Measurements from ENCODE around the gene NRG3. TPM values are rescaled to one million over a fixed set of nuclear protein-coding genes. Genes with fewer than 3 reads are reported as not detected.

Gene NRG3
- total RNA-seq, 2 experiments from 2014 or later, result not detected

DNA sequence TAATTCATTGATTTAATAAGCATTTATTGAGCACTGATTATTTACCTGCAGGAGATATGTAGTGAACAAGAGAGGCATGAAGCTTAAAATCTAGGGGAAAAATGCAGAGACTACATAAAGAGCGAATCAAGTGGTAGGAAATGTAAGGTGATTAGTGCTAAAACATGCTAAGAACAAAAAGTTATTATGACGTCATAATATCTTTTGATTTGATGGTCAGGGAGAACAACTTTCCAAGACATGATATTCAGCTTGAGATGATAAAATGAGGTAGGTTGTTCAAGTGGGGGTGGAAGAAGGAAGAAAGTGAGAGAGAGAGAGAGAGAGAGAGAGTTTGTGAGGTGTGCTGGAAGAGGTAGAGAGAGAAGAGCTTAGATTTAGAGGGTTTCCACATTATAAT is 317.7 kb downstream of the NRG3 start:
- intact Hi-C loops (cut with DNase I, micrococcal nuclease), result no loop called here
- H3K36me3 Mint-ChIP-seq (ENCODE audit: low read depth), result no peaks in the 10 kb centered on the region
- TF ChIP-seq, protein P1, sequence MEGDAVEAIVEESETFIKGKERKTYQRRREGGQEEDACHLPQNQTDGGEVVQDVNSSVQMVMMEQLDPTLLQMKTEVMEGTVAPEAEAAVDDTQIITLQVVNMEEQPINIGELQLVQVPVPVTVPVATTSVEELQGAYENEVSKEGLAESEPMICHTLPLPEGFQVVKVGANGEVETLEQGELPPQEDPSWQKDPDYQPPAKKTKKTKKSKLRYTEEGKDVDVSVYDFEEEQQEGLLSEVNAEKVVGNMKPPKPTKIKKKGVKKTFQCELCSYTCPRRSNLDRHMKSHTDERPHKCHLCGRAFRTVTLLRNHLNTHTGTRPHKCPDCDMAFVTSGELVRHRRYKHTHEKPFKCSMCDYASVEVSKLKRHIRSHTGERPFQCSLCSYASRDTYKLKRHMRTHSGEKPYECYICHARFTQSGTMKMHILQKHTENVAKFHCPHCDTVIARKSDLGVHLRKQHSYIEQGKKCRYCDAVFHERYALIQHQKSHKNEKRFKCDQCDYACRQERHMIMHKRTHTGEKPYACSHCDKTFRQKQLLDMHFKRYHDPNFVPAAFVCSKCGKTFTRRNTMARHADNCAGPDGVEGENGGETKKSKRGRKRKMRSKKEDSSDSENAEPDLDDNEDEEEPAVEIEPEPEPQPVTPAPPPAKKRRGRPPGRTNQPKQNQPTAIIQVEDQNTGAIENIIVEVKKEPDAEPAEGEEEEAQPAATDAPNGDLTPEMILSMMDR (IDR thresholded peaks at IDR 0.05), result no peak
- H3K4me3 ChIP-seq (ENCODE audit: low read length), result no peak overlapping the region
- no peak overlapping the region for H3K27ac Mint-ChIP-seq
- ATAC-seq (ENCODE audit: poor library complexity) (no peak), DNase-seq (no peak)
- H3K4me1 ChIP-seq (ENCODE audit: insufficient read depth, low read length), result no peaks in the 10 kb centered on the region
- H3K4me1 Mint-ChIP-seq (ENCODE audit: low read depth), result no peaks in the 10 kb centered on the region
- H3K27me3 Mint-ChIP-seq, result no peaks in the 10 kb centered on the region
- ChIA-PET POLR2A (no interaction called here), CTCF (no interaction called here)
- H3K9me3 Mint-ChIP-seq, result peaks cover 5% of the 10 kb centered on the region
- H3K36me3 ChIP-seq (ENCODE audit: insufficient read depth, low read length), result no peaks in the 10 kb centered on the region
- no peak overlapping the region for H3K4me3 Mint-ChIP-seq
- no peaks in the 10 kb centered on the region for H3K27me3 ChIP-seq (ENCODE audit: control insufficient read depth in 1 of 2, insufficient read depth in 2 of 2, low read length in 2 of 2)
- no peak overlapping the region for H3K27ac ChIP-seq (ENCODE audit: low read depth in 1 of 2, low read length in 2 of 2)
- H3K9me3 ChIP-seq (ENCODE audit: control insufficient read depth in 1 of 2, insufficient read depth in 1 of 2, low read length in 2 of 2), result peaks cover 0 to 6% of the 10 kb centered on the region in 2 experiments

DNA sequence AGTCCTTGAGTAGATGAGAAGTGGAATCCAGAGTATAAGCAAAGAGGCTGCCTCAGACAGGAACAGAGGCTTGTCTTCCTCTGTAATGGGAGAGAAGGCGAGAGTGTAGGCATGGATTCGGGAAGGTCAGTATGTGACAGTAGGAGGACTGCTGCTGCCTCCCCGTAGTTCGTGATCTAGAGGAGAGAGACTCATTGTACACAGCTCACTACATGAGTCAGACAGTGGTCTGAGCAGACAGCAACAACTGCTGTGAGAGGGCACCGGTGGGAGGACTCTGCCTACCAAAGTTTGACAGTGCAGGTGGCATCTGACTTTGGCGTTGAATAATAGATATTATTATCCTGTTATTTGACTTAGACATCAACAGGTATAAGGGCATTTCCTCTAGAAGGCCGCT is 319.4 kb downstream of the NRG3 start:
- no peak overlapping the region for H3K4me3 ChIP-seq (ENCODE audit: low read length)
- H3K36me3 Mint-ChIP-seq (ENCODE audit: low read depth), result no peaks in the 10 kb centered on the region
- no peaks in the 10 kb centered on the region for H3K36me3 ChIP-seq (ENCODE audit: insufficient read depth, low read length)
- H3K9me3 Mint-ChIP-seq, result peaks cover 4% of the 10 kb centered on the region
- H3K4me1 Mint-ChIP-seq (ENCODE audit: low read depth), result no peaks in the 10 kb centered on the region
- H3K27ac ChIP-seq (ENCODE audit: low read depth in 1 of 2, low read length in 2 of 2), result no peak overlapping the region
- H3K27ac Mint-ChIP-seq, result no peak overlapping the region
- TF ChIP-seq, protein P1 (IDR thresholded peaks at IDR 0.05), result no peak
- no peaks in the 10 kb centered on the region for H3K27me3 ChIP-seq (ENCODE audit: control insufficient read depth in 1 of 2, insufficient read depth in 2 of 2, low read length in 2 of 2)
- H3K4me3 Mint-ChIP-seq, result no peak overlapping the region
- no peaks in the 10 kb centered on the region for H3K27me3 Mint-ChIP-seq
- DNase-seq, result no peak
- intact Hi-C loops (cut with DNase I, micrococcal nuclease), result no loop called here
- ATAC-seq (ENCODE audit: poor library complexity), result no peak
- H3K4me1 ChIP-seq (ENCODE audit: insufficient read depth, low read length), result no peaks in the 10 kb centered on the region
- H3K9me3 ChIP-seq (ENCODE audit: control insufficient read depth in 1 of 2, insufficient read depth in 1 of 2, low read length in 2 of 2), result peaks cover 0 to 9% of the 10 kb centered on the region in 2 experiments
- ChIA-PET CTCF (no interaction called here), POLR2A (no interaction called here)

DNA sequence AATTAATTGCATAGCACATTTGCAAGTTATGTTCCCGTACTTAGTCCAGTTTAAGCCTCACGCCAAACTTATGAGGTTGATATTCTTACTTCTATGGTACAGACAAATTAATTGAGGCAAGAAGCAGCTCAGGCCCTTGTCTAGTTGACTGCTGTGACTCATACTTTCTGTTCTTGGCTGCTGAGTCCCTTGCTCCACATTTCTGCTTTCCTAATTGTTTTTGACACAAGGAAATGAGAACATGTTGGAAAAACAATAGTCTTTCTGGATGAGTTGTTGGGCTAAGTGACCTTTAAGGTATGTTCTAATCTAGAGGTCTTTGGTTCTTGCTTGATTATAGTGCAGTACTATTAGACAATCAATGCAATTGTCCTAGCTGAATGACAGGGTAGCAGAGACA is 331.8 kb downstream of the NRG3 start:
- ATAC-seq (ENCODE audit: poor library complexity) (no peak), DNase-seq (no peak)
- H3K36me3 Mint-ChIP-seq (ENCODE audit: low read depth), result no peaks in the 10 kb centered on the region
- H3K27me3 Mint-ChIP-seq, result no peaks in the 10 kb centered on the region
- no peak overlapping the region for H3K4me3 ChIP-seq (ENCODE audit: low read length)
- H3K27ac Mint-ChIP-seq, result no peak overlapping the region
- TF ChIP-seq, protein P1 (IDR thresholded peaks at IDR 0.05), result no peak
- ChIA-PET POLR2A (no interaction called here), CTCF (no interaction called here)
- no peaks in the 10 kb centered on the region for H3K9me3 ChIP-seq (ENCODE audit: control insufficient read depth in 1 of 2, insufficient read depth in 1 of 2, low read length in 2 of 2)
- no peaks in the 10 kb centered on the region for H3K27me3 ChIP-seq (ENCODE audit: control insufficient read depth in 1 of 2, insufficient read depth in 2 of 2, low read length in 2 of 2)
- no peaks in the 10 kb centered on the region for H3K4me1 Mint-ChIP-seq (ENCODE audit: low read depth)
- no peaks in the 10 kb centered on the region for H3K4me1 ChIP-seq (ENCODE audit: insufficient read depth, low read length)
- H3K4me3 Mint-ChIP-seq, result no peak overlapping the region
- H3K36me3 ChIP-seq (ENCODE audit: insufficient read depth, low read length), result no peaks in the 10 kb centered on the region
- H3K27ac ChIP-seq (ENCODE audit: low read depth in 1 of 2, low read length in 2 of 2), result no peak overlapping the region
- intact Hi-C loops (cut with DNase I, micrococcal nuclease), result no loop called here
- peaks cover 4% of the 10 kb centered on the region for H3K9me3 Mint-ChIP-seq
